ENCODE results near the gene FGF14. TPM values are rescaled to one million over a fixed set of nuclear protein-coding genes. Genes with fewer than 3 reads are reported as not detected.

FGF14 gene
- total and polyA plus RNA-seq, 2 of the 4 experiments (the other 2 are of a cell fraction), result under 0.01 TPM; not detected in 1

GRCh38 chr13:102073251-102073650, 328.6 kb downstream of the FGF14 start:
- Histone ChIP-seq H4K5ac (ENCODE audit: low read depth, low read length) (no peak overlapping the region), H3K27me3 (ENCODE audit: control insufficient read depth, insufficient read depth, low read length) (no peaks in the 10 kb centered on the region), H3K4ac (ENCODE audit: low read depth, low read length) (no peak overlapping the region), H4K91ac (ENCODE audit: insufficient read depth, low read depth, low read length) (no peak overlapping the region), H3K4me3 (ENCODE audit: insufficient read depth, low read depth, low read length) (no peak overlapping the region), H2AK5ac (ENCODE audit: low read depth, low read length) (no peak overlapping the region), H2BK15ac (ENCODE audit: low read depth, low read length) (no peak overlapping the region), H3K56ac (ENCODE audit: extremely low read depth, insufficient read depth, low read length) (no peak overlapping the region), H2BK120ac (ENCODE audit: low read depth, low read length) (no peak overlapping the region), H3K18ac (ENCODE audit: low read depth, low read length) (no peak overlapping the region), H2BK5ac (ENCODE audit: low read depth, low read length, poor library complexity, severe bottlenecking) (no peak overlapping the region), H3K79me1 (ENCODE audit: low read depth in 1 of 2, low read length in 2 of 2) (no peaks in the 10 kb centered on the region), H3K4me1 (ENCODE audit: control insufficient read depth, insufficient read depth, low read length) (no peaks in the 10 kb centered on the region), H3K36me3 (ENCODE audit: control insufficient read depth, insufficient read depth, low read length) (no peaks in the 10 kb centered on the region), H4K20me1 (ENCODE audit: insufficient read depth, low read length) (no peaks in the 10 kb centered on the region), H3K9ac (ENCODE audit: low read depth, low read length) (no peak overlapping the region), H3K27ac (ENCODE audit: insufficient read depth, low read length) (no peak overlapping the region), H2AK9ac (replicated peaks; ENCODE audit: low read depth, low read length, poor library complexity) (no peak overlapping the region), H3K4me2 (ENCODE audit: low read depth, low read length) (no peak overlapping the region), H2AFZ (replicated peaks; ENCODE audit: low read length, poor library complexity) (no peak overlapping the region), H3K9me3 (ENCODE audit: control insufficient read depth, insufficient read depth, low read length) (no peaks in the 10 kb centered on the region), H3K9me1 (ENCODE audit: insufficient read depth, low read length) (no peaks in the 10 kb centered on the region), H3K14ac (replicated peaks; ENCODE audit: low read depth, low read length) (no peak overlapping the region), H2BK20ac (ENCODE audit: low read depth, low read length) (no peak overlapping the region), H4K8ac (ENCODE audit: low read depth in 2 of 2, low read length in 2 of 2) (no peak overlapping the region), H3K23ac (ENCODE audit: low read depth, low read length) (no peak overlapping the region)
- POLR2A ChIA-PET (ENCODE audit: unreplicated experiment), result no interaction called here
- no TSS peak for BruUV-seq (replicated peaks)
- in situ Hi-C loops (cut with MboI; ENCODE audit: low sequenced_read_pairs) (no loop called here), dilution Hi-C loops (cut with HindIII; ENCODE audit: low sequenced_read_pairs, unreplicated experiment) (no loop called here), intact Hi-C loops (cut with micrococcal nuclease) (no loop called here)
- CTCF ChIA-PET, result interaction anchor here (0.6 to 0.8 kb wide), 2 partner anchors 16 to 519 kb away, joined by 3 read pairs; no protein-coding TSS in a partner anchor
- ATAC-seq (ENCODE audit: low read depth), result no peak
- DNase-seq, result no peak
- no CpG with 5 or more reads among the region's 1 CpG for WGBS, 2 experiments (ENCODE audit: extremely low coverage in 2 of 2, insufficient read length in 1 of 2)
- no peak for TF ChIP-seq RFX5 (IDR thresholded peaks at IDR 0.05; ENCODE audit: low read depth, low read length)
- no peak for TF ChIP-seq MAZ (IDR thresholded peaks at IDR 0.05; ENCODE audit: borderline replicate concordance, low read depth, low read length)
- no peak for TF ChIP-seq FOS (IDR thresholded peaks at IDR 0.05; ENCODE audit: low read depth, low read length)
- TF ChIP-seq RCOR1 (IDR thresholded peaks at IDR 0.05; ENCODE audit: insufficient replicate concordance, low read length), result no peak
- TF ChIP-seq, protein P1, sequence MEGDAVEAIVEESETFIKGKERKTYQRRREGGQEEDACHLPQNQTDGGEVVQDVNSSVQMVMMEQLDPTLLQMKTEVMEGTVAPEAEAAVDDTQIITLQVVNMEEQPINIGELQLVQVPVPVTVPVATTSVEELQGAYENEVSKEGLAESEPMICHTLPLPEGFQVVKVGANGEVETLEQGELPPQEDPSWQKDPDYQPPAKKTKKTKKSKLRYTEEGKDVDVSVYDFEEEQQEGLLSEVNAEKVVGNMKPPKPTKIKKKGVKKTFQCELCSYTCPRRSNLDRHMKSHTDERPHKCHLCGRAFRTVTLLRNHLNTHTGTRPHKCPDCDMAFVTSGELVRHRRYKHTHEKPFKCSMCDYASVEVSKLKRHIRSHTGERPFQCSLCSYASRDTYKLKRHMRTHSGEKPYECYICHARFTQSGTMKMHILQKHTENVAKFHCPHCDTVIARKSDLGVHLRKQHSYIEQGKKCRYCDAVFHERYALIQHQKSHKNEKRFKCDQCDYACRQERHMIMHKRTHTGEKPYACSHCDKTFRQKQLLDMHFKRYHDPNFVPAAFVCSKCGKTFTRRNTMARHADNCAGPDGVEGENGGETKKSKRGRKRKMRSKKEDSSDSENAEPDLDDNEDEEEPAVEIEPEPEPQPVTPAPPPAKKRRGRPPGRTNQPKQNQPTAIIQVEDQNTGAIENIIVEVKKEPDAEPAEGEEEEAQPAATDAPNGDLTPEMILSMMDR (conservative IDR thresholded peaks at IDR 0.05; ENCODE audit: low read depth, low read length), result no peak
- TF ChIP-seq RAD21 (IDR thresholded peaks at IDR 0.05; ENCODE audit: low read length), result no peak
- TF ChIP-seq NFE2L2 (IDR thresholded peaks at IDR 0.05; ENCODE audit: low read depth, low read length), result no peak
- TF ChIP-seq, protein P2, sequence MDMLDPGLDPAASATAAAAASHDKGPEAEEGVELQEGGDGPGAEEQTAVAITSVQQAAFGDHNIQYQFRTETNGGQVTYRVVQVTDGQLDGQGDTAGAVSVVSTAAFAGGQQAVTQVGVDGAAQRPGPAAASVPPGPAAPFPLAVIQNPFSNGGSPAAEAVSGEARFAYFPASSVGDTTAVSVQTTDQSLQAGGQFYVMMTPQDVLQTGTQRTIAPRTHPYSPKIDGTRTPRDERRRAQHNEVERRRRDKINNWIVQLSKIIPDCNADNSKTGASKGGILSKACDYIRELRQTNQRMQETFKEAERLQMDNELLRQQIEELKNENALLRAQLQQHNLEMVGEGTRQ (IDR thresholded peaks at IDR 0.05; ENCODE audit: low read depth, low read length), result no peak
- TF ChIP-seq, protein P3, sequence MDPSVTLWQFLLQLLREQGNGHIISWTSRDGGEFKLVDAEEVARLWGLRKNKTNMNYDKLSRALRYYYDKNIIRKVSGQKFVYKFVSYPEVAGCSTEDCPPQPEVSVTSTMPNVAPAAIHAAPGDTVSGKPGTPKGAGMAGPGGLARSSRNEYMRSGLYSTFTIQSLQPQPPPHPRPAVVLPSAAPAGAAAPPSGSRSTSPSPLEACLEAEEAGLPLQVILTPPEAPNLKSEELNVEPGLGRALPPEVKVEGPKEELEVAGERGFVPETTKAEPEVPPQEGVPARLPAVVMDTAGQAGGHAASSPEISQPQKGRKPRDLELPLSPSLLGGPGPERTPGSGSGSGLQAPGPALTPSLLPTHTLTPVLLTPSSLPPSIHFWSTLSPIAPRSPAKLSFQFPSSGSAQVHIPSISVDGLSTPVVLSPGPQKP (IDR thresholded peaks at IDR 0.05; ENCODE audit: borderline replicate concordance, low read depth, low read length), result no peak
- TF ChIP-seq MXI1 (IDR thresholded peaks at IDR 0.05; ENCODE audit: borderline replicate concordance, low read depth, low read length), result no peak
- no peak for TF ChIP-seq CEBPB (IDR thresholded peaks at IDR 0.05; ENCODE audit: low read depth, low read length)
- TF ChIP-seq SMC3 (IDR thresholded peaks at IDR 0.05; ENCODE audit: low read depth, low read length), result no peak
- no peak for TF ChIP-seq MAFK (IDR thresholded peaks at IDR 0.05; ENCODE audit: low read depth, low read length)
- no peak for TF ChIP-seq POLR2A (IDR thresholded peaks at IDR 0.05; ENCODE audit: low read depth, low read length)
- TF ChIP-seq BHLHE40 (IDR thresholded peaks at IDR 0.05; ENCODE audit: low read depth, low read length), result no peak
- no peak for TF ChIP-seq CHD1 (IDR thresholded peaks at IDR 0.05; ENCODE audit: low read depth, low read length)

Data from IMR-90 (cell line).